Measurements from ENCODE around the gene OR10G4.
"Not testable (repeated sequence)": the region's sequence is repeated elsewhere in the genome, so short reads cannot be mapped to it uniquely, and the experiment has no call there.

OR10G4 gene, protein sequence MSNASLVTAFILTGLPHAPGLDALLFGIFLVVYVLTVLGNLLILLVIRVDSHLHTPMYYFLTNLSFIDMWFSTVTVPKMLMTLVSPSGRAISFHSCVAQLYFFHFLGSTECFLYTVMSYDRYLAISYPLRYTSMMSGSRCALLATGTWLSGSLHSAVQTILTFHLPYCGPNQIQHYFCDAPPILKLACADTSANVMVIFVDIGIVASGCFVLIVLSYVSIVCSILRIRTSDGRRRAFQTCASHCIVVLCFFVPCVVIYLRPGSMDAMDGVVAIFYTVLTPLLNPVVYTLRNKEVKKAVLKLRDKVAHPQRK

DNA sequence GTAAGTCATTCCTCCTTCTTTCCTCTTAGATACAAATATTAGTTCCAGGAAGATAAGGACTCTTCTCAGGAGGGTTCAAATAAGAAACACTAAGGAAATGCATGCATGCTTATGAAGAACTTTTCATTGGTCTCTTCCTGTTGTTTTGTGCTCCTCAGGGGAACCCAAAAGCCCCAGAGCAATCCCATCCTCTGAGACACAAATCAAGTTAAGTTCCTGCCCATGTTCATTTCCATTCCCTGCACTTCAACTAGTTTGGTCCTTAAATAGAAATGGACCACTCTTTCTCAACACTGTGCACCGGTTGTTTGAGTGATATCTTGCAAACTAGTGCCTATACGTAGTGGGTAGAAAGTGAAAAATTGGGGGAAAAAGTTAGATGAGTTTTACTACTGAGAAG, at the start of gene OR10G4:
OR10G4 (plus strand) TSS at position 301 of the 400 bp plus-strand sequence. CDS start 2,578 bp downstream, outside the sequence.
- no peak for DNase-seq

DNA sequence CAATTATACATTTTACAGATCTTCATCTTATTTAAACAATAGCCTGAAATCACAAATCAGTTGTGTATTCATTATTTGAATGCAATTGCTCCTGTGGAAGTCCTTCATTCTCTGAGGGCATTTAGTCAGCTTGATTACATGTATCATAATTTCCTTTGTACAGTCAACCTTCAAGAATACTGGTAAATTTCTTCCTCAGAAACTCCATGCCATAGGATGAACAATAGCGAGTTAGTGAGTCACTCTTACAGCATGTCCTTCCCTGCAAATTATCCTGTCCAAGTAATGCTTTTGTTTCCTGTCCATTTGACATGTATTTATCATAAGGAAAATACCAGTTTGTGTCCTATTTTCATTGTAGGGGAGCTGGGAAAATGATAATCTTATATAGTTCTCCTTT, 39.0 kb upstream of the OR10G4 start:
- no peak for DNase-seq

DNA sequence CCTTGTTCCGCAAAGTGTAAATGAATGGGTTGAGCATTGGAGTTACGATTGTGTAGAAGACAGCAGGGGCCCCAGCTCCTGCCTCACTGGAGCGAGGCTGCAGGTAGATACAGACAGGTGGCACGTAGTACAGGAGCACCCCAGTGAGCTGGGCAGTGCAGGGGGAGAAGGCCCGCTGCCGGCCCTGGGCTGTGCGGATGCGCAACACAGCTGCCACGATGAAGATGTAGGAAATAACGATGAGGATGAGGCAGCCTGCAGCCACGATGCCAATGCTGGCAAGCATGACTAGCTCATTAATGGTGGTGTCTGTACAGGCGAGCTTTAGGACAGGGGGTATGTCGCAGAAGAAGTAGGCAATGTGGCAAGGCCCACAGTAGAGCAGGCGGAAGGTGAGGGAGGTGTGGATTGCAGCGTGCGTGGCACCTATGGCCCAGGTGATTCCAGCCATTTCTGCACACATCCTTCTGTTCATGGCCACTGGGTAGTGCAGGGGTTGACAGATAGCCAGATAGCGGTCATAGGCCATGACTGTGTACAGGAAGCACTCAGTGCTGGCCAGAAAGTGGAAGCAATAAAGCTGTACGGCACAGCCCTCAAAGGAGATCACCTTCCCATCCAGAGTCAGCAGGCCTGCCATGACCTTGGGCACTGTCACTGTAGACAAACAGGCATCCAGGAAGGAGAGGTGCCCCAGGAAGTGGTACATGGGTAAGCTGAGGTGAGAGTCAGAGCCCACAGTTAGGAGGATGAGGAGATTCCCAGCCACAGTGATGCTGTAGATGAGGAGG, 35.8 kb upstream of the OR10G4 start:
- no peak for DNase-seq

DNA sequence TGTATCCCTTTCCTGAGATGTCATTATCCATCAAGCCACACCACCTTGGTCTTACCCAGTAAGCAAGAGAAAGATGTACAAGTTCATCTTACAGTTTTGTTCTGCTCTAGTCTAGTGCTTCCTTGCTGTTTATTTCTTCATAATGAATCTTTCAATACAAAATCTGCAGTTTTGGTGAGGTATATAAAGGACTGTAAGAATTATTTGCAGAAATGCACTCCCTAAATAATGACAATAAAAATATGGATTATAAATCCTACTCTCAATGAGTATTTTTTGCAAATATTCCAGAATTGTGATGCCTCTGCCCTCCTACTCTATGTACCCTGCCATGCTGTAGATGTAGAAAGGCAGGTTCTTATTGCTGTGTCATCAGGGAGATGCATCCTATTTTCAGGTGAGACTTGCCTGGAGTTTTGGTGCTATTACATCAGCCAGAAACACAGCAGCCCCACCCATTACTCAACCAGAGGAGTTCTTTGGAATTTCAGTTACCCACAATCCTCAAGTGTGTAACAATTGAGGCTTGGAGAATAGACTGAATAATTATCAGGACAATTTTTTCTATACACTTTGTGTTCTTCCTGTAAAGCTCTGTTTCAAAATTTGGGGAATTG, 35.0 kb upstream of the OR10G4 start, which contains the start of gene OR10S1:
OR10S1 (minus strand) TSS at position 51 of the 617 bp plus-strand sequence. CDS start 117 bp downstream, outside the sequence.
- no peak for DNase-seq

DNA sequence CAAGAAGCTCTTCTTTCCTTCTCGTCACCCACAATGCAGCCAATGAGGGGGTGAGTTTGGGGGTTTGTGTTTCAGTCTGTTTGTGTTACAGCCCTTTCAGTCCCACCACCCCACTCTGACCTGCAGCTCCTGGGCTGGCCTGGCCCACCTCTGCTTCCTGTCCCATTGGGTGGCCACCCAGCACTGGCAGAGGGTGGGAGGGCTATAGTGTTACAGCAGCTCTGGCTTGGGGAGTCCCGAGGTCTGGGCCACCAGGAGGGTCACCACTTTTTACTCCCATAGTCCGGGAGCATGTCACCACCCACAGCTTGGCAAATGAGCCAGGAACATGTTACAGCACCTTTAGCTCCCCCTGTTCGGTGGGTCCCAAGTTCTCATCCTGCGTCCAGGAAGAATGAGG, 33.5 kb upstream of the OR10G4 start:
- DNase-seq, result no peak

DNA sequence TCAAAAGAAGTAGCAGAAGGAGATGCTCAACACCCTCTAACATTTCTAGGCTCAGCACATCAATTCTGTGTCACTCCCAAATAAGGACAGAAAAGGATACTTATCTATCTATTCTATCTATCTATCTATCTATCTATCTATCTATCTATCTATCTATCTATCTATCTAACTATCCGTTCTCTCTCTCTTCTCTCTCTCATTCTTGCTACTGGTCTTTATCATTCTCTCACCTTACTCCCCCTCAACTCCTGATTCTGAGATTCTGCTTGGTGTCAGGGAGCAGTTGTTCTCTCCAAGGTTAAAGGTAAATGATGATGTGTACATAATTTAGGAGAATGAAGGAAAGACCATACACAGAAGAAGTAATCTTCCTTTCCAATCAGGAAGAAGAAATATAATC, 17.7 kb upstream of the OR10G4 start, which contains the start of gene OR10G6:
OR10G6 (minus strand) TSS at position 43 of the 400 bp plus-strand sequence; CDS start at position 43, 0 bp downstream.
- DNase-seq, result no peak

DNA sequence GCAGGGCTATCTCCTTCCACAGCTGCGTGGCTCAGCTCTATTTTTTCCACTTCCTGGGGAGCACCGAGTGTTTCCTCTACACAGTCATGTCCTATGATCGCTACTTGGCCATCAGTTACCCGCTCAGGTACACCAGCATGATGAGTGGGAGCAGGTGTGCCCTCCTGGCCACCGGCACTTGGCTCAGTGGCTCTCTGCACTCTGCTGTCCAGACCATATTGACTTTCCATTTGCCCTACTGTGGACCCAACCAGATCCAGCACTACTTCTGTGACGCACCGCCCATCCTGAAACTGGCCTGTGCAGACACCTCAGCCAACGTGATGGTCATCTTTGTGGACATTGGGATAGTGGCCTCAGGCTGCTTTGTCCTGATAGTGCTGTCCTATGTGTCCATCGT, 3.0 kb downstream of the OR10G4 start:
- DNase-seq, result not testable (repeated sequence)

DNA sequence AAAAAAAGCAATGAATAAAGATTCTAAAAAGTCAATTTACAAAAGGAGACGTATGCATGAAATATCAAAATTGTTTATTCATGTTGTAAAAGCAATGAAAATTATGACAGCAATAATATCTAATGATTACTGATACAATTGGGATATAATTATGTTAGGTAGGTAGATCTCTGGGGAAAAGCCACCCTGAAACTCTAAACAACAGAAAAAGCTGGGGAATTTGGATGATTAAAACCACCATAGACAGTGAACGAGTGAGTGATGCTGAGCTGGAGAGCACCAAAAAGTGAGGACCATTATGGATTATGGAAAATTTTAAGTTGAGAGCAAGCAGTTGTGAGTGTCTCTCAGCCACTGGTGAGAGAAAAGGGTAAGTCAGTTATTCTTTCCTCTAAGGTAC, 13.7 kb downstream of the OR10G4 start, which contains the start of gene OR10G8:
OR10G8 (plus strand) TSS at position 301 of the 400 bp plus-strand sequence. CDS start 2,825 bp downstream, outside the sequence.
- no peak for DNase-seq

DNA sequence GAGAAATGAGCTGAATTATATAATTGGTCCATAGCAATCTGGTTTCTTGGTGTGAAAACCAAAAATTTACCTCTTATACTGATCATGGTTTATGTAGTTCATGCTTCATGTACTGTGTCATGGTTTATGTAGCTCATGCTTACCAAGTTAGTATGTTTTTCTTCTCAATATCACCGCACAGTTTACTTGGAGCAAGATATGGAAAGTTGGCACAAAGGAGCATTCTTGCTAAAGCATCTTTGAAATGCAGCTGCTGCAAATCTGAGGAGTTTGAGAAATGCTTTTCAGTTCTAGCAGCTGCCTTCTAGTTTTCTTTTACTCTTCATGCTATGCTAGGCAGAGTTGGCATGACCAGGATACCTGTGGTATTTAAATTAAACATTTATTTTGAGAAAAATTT, 23.9 kb downstream of the OR10G4 start:
- DNase-seq, result no peak

DNA sequence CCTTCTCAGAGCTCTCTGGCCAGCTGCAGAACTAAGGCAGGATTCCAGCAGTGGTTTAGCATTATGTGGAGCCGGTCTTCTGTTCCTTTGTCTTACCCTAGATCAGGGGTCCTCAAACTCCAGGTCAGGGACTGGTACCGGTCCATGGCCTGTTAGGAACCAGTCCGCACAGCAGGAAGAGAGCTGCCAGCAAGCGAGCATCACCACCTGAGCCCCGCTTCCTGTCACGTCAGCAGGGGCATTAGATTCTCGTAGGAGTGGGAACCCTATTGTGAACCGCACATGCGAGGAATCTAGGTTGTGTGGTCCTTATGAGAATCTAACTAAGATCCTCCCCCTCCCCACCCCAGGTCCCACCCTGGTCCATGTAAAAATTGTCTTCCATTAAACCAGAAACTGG, 26.8 kb downstream of the OR10G4 start:
- no peak for DNase-seq

DNA sequence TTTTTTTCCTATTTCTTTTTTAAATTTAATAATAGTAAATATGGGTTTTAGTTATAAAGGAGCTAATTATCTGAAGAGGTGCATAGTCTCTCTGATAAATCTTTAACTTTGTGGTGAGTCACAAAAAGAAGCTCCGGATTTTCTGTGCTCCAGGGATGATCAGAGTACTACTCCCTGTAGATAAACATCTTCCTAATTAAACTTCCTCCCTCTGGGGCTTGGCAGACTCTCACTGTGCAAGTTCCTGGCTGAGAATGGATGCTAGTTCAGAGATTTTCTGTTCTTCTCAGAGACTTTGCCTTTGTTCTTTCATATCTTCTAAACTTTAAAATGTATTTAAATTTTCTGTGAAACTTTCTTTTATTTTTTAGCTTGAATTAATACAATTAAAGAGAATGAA, 28.5 kb downstream of the OR10G4 start, which contains the start of gene OR10G7:
OR10G7 (minus strand) TSS at position 72 of the 400 bp plus-strand sequence. CDS start 2,324 bp downstream, outside the sequence.
- no peak for DNase-seq

DNA sequence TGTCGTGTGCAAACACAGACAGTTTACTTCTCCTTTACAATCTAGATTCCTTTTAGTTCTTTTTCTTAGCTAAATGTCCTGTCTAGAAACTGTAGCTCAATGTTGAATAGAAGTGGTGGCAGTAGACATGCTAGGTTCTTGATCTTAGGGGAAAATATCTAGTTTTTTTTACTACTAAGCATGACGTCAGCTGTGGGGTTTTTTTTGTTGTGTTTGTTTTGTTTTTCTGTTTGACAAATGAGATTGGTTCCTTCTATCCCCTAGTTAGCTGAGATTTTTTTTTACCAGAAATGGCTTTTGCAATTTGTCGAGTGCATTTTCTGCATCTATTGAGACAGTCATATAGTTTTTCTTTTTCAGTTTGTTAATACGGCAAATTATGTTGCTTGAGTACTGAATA, 30.6 kb downstream of the OR10G4 start:
- DNase-seq, result no peak

DNA sequence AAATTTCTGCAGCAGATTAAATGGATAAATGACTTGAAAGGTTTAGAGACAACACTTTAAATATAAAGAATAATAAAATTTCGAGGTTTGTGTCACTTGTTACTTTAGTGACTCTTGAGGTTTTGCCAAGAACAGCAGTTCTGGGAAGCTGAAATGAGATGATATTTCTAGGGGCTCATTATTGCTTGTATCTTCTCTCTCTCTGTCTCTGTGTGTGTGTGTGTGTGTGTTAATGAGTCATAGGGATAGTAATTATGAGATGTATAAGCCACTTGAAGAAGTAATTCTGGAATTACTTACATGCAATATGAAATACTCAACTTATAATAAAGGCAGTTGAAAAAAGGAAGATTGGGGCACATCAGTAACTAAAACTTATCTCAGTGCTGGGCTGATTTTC, 38.0 kb downstream of the OR10G4 start:
- DNase-seq, result no peak

DNA sequence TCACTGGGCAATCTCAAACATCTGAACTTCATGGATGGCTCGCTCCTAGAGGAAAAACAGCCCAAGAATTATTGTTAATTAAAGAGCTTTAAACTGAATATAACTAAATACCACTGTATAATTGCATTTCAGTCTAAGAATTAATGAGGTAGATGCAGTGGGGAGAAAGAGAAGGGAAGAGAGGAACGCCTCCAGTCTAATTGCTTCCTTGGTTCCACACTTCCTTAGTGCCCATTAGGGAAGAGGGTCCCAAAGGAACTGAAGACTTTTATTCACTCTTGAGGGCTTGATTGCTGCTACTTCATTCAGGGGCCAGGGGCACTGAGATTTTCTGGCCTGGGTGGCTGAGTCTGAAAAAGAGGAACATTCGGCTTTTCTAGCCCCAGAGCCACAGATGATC, 40.2 kb downstream of the OR10G4 start:
- no peak for DNase-seq

Measured in amygdala (tissue), 56 donors.